K562 (cell line): ENCODE measurements around the gene TUBB2A. TPM values are rescaled to one million over a fixed set of nuclear protein-coding genes. Genes with fewer than 3 reads are reported as not detected.
A peak's percentile ranks its signal among the peaks of the same experiment; 100 is the strongest.

ENCODE experiments used
- CHD7 ChIP-seq: fragments of 200-600 bp; sonication (generic); IDR thresholded peaks from one replicate; pipeline ENCODE4 v1.6.1; 2012; ENCODE audit warnings: mild to moderate bottlenecking, low read depth, low read length, inconsistent platforms
- DMBX1 ChIP-seq: fragments of 250-450 bp; sonication (Bioruptor Pico); IDR thresholded peaks from 2 replicates; pipeline ENCODE4 v1.8.0; 2022; ENCODE audit warnings: inconsistent platforms, mild to moderate bottlenecking, moderate library complexity, borderline replicate concordance
- KAT8 ChIP-seq: fragments of 450-650 bp; IDR thresholded peaks from 2 replicates; pipeline ENCODE4 v1.6.1; 2016; ENCODE audit warnings: low read depth, mild to moderate bottlenecking
- NFXL1 ChIP-seq: fragments of 450-650 bp; formaldehyde crosslinking; IDR thresholded peaks from 2 replicates; pipeline ENCODE4 v1.4.0; 2021; ENCODE audit warnings: mild to moderate bottlenecking
- NKRF ChIP-seq: fragments of 450-650 bp; IDR thresholded peaks from 2 replicates; pipeline ENCODE4 v1.6.1; 2016; ENCODE audit warnings: borderline replicate concordance
- POU5F1 ChIP-seq: fragments of 150-350 bp; IDR thresholded peaks from 2 replicates; pipeline ENCODE4 v1.6.1; 2014; ENCODE audit warnings: borderline replicate concordance, low read length, low read depth, mild to moderate bottlenecking; ENCODE audit not compliant: partially characterized antibody
- RBM34 ChIP-seq: fragments of 200-400 bp; formaldehyde crosslinking; IDR thresholded peaks from 2 replicates; pipeline ENCODE4 v1.6.1; 2018; ENCODE audit warnings: low read length, borderline replicate concordance; ENCODE audit not compliant: insufficient read depth
- USF1 ChIP-seq: sonication (generic); formaldehyde crosslinking; IDR thresholded peaks from 2 replicates; pipeline ENCODE4 v1.9.0; 2022; ENCODE audit warnings: mild to moderate bottlenecking, missing genetic modification reagents
- ZNF561 ChIP-seq: fragments of 450-650 bp; formaldehyde crosslinking; conservative IDR thresholded peaks from 2 replicates; pipeline ENCODE4 v1.4.0; 2020; ENCODE audit warnings: mild to moderate bottlenecking, moderate library complexity
- ZNF717 ChIP-seq: fragments of 250-450 bp; sonication (Bioruptor Pico); IDR thresholded peaks from 2 replicates; pipeline ENCODE4 v1.5.0; 2021
- ZSCAN29 ChIP-seq: fragments of 450-650 bp; IDR thresholded peaks from 2 replicates; pipeline ENCODE4 v1.6.1; 2017
- polyA plus RNA-seq, 8 experiments: library from polyadenylated mRNA; depleted of rRNA in 4 of 8; stranded (reverse) in 5 of 8; unstranded in 3 of 8; fragments of >200 nt; fragmentation: Nextera tagmentation in 2 of 8; fragmentation: Illumina TruSeq in 1 of 8; extraction: Ambion mirVana in 2 of 8; extraction: Trizol in 1 of 8; gene quantifications; 2 replicates each; pipeline versions ENCODE4 v1.2.1 to v1.2.3, GENCODE V29; 2011 to 2014; ENCODE audit warnings: inconsistent platforms in 1 of 8, missing spikeins in 1 of 8
- total RNA-seq, 7 experiments: library from RNA; depleted of rRNA in 6 of 7; stranded (reverse); fragments of >200 nt in 6 of 7; fragmentation: Illumina TruSeq in 2 of 7; extraction: Trizol in 2 of 7; gene quantifications; 2 replicates each; pipeline versions ENCODE4 v1.2.1 to v1.2.3, GENCODE V29; 2011 to 2021; ENCODE audit warnings: low replicate concordance in 1 of 7
- TF ChIP-seq, protein P1 (sequence below): fragments of 450-650 bp; formaldehyde crosslinking; IDR thresholded peaks from 2 replicates; pipeline ENCODE4 v1.4.0; 2020; ENCODE audit warnings: mild to moderate bottlenecking, mixed read lengths

Gene TUBB2A
- total and polyA plus RNA-seq, 9 of the 15 experiments (the other 6 are each of a cell fraction or from before 2014, with no cell fraction given): 3.6 to 92.1 (median 45.6) TPM

GRCh38 chr6:3163248-3163594 is 5.9 kb upstream of the TUBB2A start (continued):
- TF ChIP-seq, protein P1, sequence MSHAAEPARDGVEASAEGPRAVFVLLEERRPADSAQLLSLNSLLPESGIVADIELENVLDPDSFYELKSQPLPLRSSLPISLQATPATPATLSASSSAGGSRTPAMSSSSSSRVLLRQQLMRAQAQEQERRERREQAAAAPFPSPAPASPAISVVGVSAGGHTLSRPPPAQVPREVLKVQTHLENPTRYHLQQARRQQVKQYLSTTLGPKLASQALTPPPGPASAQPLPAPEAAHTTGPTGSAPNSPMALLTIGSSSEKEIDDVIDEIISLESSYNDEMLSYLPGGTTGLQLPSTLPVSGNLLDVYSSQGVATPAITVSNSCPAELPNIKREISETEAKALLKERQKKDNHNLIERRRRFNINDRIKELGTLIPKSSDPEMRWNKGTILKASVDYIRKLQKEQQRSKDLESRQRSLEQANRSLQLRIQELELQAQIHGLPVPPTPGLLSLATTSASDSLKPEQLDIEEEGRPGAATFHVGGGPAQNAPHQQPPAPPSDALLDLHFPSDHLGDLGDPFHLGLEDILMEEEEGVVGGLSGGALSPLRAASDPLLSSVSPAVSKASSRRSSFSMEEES (CRISPR knock-in tag): no peak
- no peak for TF ChIP-seq ZSCAN29
- no peak for TF ChIP-seq USF1 (CRISPR knock-in tag)
- no peak for TF ChIP-seq POU5F1
- no peak for TF ChIP-seq ZNF717 (CRISPR knock-in tag)
- TF ChIP-seq ZNF561 (CRISPR knock-in tag): no peak
- no peak for TF ChIP-seq KAT8
- TF ChIP-seq RBM34: no peak
- TF ChIP-seq CHD7: no peak
- TF ChIP-seq NKRF: peak; percentile 26; the same call in 1 of the 2 replicates
- TF ChIP-seq DMBX1: 0 out of 2 replicates have a peak, but pooled peaks have one; percentile 8
- no peak for TF ChIP-seq NFXL1 (CRISPR knock-in tag)
